ENCODE data around the gene SLC4A1.

Gene SLC4A1

DNA sequence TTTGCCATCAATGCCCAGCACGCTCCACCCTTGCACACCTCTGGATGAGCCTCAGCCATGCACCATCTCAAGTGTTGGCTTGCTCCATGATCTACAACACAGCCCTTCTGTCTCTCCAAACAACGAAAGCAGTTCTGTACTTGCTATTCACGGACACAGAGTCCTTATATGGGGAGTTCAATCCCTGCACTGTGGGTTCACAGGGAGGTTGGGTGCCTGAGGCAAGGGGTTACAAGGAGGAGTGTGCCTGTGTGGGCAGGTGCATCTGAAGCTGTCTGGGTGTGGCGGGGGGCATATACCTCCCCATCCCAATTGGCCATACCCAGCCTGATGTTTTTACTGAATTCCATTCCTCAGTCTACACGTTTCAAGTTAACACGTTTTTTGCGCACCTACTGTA lies 46.1 kb upstream of the SLC4A1 start:
- Histone ChIP-seq H3K4me3 (replicated peaks; ENCODE audit: low read depth, low read length) (no peak overlapping the region), H3K27me3 (replicated peaks; ENCODE audit: control insufficient read depth, insufficient read depth, low read length) (no peaks in the 10 kb centered on the region; the same call in 1 of the 2 replicates), H3K36me3 (ENCODE audit: control insufficient read depth, insufficient read depth, low read length) (no peaks in the 10 kb centered on the region)
- no peak for DNase-seq (ENCODE audit: extremely low read depth, insufficient read length)
- TF ChIP-seq, protein P1, sequence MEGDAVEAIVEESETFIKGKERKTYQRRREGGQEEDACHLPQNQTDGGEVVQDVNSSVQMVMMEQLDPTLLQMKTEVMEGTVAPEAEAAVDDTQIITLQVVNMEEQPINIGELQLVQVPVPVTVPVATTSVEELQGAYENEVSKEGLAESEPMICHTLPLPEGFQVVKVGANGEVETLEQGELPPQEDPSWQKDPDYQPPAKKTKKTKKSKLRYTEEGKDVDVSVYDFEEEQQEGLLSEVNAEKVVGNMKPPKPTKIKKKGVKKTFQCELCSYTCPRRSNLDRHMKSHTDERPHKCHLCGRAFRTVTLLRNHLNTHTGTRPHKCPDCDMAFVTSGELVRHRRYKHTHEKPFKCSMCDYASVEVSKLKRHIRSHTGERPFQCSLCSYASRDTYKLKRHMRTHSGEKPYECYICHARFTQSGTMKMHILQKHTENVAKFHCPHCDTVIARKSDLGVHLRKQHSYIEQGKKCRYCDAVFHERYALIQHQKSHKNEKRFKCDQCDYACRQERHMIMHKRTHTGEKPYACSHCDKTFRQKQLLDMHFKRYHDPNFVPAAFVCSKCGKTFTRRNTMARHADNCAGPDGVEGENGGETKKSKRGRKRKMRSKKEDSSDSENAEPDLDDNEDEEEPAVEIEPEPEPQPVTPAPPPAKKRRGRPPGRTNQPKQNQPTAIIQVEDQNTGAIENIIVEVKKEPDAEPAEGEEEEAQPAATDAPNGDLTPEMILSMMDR (IDR thresholded peaks at IDR 0.05; ENCODE audit: insufficient read depth, low read length, poor library complexity, severe bottlenecking): no peak

DNA sequence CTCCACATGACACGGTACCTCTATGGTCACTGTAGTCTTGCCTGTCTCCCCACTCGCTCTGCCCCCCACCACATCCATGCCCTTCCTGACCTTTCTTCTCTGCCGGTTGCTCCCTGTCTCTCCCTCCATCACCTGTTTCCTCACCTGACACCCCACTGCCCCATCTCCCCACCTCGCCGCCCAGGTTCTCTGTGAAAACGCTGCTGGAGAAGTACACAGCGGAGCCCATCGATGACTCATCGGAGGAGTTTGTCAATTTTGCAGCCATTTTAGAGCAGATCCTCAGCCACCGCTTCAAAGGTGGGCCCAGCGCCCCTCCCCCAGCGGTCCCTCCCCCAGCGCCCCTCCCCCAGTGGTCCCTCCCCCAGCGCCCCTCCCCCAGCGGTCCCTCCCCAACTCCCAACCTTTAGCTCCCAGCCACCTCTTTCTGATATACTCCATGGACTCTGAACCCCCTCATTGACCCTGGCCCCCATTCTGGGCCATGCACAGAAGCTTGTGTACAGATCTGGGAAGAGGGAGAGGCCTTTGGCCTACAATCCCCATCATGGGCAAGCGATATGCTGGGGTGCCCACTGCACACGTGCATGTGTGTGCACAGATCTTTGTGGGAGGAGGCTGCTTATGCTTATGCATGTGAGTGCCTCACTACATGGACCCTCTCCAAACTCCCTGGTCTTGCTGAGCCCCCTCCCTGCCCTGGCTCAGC lies 44.6 kb upstream of the SLC4A1 start:
- Histone ChIP-seq H3K4me3 (replicated peaks; ENCODE audit: low read depth, low read length) (no peak overlapping the region), H3K27me3 (replicated peaks; ENCODE audit: control insufficient read depth, insufficient read depth, low read length) (peaks cover 2% of the 10 kb centered on the region), H3K36me3 (ENCODE audit: control insufficient read depth, insufficient read depth, low read length) (no peaks in the 10 kb centered on the region)
- TF ChIP-seq, protein P1 (IDR thresholded peaks at IDR 0.05; ENCODE audit: insufficient read depth, low read length, poor library complexity, severe bottlenecking): no peak
- DNase-seq (ENCODE audit: extremely low read depth, insufficient read length): no peak

GRCh38 chr17:44311562-44312181 lies 43.7 kb upstream of the SLC4A1 start:
- TF ChIP-seq, protein P1 (IDR thresholded peaks at IDR 0.05; ENCODE audit: insufficient read depth, low read length, poor library complexity, severe bottlenecking): no peak
- peaks cover 3% of the 10 kb centered on the region for H3K27me3 ChIP-seq (replicated peaks; ENCODE audit: control insufficient read depth, insufficient read depth, low read length)

DNA sequence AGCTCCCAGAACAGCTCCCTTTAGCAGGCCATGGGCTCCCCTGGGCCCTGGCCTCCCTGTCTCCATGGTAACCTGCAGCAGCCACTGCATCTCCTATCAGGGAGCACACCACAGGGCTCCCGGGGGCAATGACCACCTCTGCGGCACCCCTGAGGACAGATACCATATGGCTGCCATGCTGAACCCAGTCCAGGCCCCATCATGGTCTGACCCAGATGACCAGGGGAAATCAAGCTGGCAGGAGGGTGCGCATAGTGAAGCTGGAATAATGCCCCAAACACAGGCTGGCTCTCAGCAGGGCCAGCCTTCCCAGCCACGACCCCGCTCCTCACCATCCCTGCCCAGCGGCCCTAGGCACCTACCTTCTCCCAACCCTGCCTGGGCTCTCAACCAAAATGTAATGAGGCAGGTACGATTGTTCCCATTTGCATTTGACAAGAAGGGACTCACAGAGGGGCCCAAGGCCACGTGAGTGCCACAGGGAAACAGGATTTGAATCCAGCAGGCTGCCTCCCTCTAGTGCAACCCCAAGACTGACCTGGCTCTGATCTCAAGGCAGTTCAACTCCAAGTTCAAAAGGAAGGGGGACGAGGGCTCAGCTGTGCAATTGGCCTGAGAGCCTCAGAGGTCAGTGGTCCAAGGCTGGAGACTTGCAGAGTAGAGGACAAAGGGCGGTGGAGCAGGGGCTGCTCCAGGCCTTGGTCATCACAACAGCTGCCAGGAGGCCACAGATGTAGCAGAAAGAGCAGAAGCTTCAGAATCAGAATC lies 42.9 kb upstream of the SLC4A1 start:
- H3K4me3 ChIP-seq (replicated peaks; ENCODE audit: low read depth, low read length): no peak overlapping the region
- no peak for DNase-seq (ENCODE audit: extremely low read depth, insufficient read length)
- peaks cover 3% of the 10 kb centered on the region for H3K27me3 ChIP-seq (replicated peaks; ENCODE audit: control insufficient read depth, insufficient read depth, low read length)
- TF ChIP-seq, protein P1 (IDR thresholded peaks at IDR 0.05; ENCODE audit: insufficient read depth, low read length, poor library complexity, severe bottlenecking): no peak
- no peaks in the 10 kb centered on the region for H3K36me3 ChIP-seq (ENCODE audit: control insufficient read depth, insufficient read depth, low read length)

More at GRCh38 chr17:44311562-44312181, 43.7 kb upstream of the SLC4A1 start:
- Histone ChIP-seq H3K4me3 (replicated peaks; ENCODE audit: low read depth, low read length) (no peak overlapping the region), H3K36me3 (ENCODE audit: control insufficient read depth, insufficient read depth, low read length) (no peaks in the 10 kb centered on the region)
- DNase-seq (ENCODE audit: extremely low read depth, insufficient read length): no peak

- DNase-seq (ENCODE audit: extremely low read depth, insufficient read length): no peak
- no peaks in the 10 kb centered on the region for H3K36me3 ChIP-seq (ENCODE audit: control insufficient read depth, insufficient read depth, low read length)
- no peak overlapping the region for H3K4me3 ChIP-seq (replicated peaks; ENCODE audit: low read depth, low read length)
- H3K27me3 ChIP-seq (replicated peaks; ENCODE audit: control insufficient read depth, insufficient read depth, low read length): peaks cover 3% of the 10 kb centered on the region
- TF ChIP-seq, protein P1 (IDR thresholded peaks at IDR 0.05; ENCODE audit: insufficient read depth, low read length, poor library complexity, severe bottlenecking): no peak
Measured at GRCh38 chr17:44310188-44310587, 42.3 kb upstream of the SLC4A1 start.
